ENCODE measurements around the gene KCP. TPM values are rescaled to one million over a fixed set of nuclear protein-coding genes. Genes with fewer than 3 reads are reported as not detected.

KCP gene
- total RNA-seq, 1 experiment from 2014 or later, result 9.9 TPM

DNA sequence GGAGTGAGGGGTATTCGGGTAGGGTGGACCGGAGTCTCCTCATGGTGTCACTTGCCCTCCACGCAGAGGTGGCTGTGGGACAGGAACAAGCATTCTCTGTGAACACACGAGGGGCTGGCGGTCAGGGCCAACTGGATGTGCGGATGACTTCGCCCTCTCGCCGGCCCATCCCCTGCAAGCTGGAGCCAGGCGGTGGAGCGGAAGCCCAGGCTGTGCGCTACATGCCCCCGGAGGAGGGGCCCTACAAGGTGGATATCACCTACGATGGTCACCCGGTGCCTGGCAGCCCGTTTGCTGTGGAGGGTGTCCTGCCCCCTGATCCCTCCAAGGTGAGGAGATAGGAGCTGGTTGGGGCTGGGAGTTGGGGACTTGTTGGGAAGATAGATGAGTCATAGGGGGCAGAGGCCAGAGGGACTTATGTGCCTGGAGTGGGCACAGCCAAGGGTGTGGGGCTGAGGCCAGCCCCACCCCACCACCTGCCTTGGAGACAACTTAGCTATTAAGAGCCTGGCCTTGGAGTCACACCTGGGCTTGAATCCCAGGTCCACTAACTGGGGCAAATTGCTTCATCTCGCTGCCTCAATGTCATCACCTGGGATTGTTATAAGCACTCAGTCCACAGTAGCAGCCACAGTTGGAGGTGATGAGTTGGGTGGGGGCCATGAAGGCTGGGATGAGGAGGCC lies 66.4 kb downstream of the KCP start:
- no peaks in the 10 kb centered on the region for H3K79me2 ChIP-seq (ENCODE audit: low read depth)
- no peaks in the 10 kb centered on the region for H3K9me2 ChIP-seq (ENCODE audit: insufficient read depth)
- no peaks in the 10 kb centered on the region for H3K27me3 ChIP-seq (ENCODE audit: insufficient read depth, low read depth)
- intact Hi-C loops (cut with micrococcal nuclease; ENCODE audit: unreplicated experiment), result no loop called here
- TF ChIP-seq, protein P1, sequence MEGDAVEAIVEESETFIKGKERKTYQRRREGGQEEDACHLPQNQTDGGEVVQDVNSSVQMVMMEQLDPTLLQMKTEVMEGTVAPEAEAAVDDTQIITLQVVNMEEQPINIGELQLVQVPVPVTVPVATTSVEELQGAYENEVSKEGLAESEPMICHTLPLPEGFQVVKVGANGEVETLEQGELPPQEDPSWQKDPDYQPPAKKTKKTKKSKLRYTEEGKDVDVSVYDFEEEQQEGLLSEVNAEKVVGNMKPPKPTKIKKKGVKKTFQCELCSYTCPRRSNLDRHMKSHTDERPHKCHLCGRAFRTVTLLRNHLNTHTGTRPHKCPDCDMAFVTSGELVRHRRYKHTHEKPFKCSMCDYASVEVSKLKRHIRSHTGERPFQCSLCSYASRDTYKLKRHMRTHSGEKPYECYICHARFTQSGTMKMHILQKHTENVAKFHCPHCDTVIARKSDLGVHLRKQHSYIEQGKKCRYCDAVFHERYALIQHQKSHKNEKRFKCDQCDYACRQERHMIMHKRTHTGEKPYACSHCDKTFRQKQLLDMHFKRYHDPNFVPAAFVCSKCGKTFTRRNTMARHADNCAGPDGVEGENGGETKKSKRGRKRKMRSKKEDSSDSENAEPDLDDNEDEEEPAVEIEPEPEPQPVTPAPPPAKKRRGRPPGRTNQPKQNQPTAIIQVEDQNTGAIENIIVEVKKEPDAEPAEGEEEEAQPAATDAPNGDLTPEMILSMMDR (conservative IDR thresholded peaks at IDR 0.05), result no peak
- no peak for TF ChIP-seq EZH2 (IDR thresholded peaks at IDR 0.05; ENCODE audit: low read depth)
- no peak overlapping the region for H3K4me2 ChIP-seq
- no peaks in the 10 kb centered on the region for H3K9me3 ChIP-seq (ENCODE audit: insufficient read depth, low read depth)
- no peak for DNase-seq
- no TSS peak for BruUV-seq (replicated peaks)
- H3K4me3 ChIP-seq, result no peak overlapping the region
- POLR2A ChIA-PET (ENCODE audit: unreplicated experiment), result no interaction called here
- no peaks in the 10 kb centered on the region for H3F3A ChIP-seq (ENCODE audit: insufficient read depth, low read depth)
- H3K27ac ChIP-seq, result no peak overlapping the region
- H4K20me1 ChIP-seq (ENCODE audit: insufficient read depth), result no peaks in the 10 kb centered on the region
- H3K4me1 ChIP-seq (replicated peaks; ENCODE audit: insufficient read depth), result no peaks in the 10 kb centered on the region
- CTCF ChIA-PET, result no interaction called here
- H2AFZ ChIP-seq, result no peak overlapping the region
- no peaks in the 10 kb centered on the region for H3K36me3 ChIP-seq (ENCODE audit: low read depth)

DNA sequence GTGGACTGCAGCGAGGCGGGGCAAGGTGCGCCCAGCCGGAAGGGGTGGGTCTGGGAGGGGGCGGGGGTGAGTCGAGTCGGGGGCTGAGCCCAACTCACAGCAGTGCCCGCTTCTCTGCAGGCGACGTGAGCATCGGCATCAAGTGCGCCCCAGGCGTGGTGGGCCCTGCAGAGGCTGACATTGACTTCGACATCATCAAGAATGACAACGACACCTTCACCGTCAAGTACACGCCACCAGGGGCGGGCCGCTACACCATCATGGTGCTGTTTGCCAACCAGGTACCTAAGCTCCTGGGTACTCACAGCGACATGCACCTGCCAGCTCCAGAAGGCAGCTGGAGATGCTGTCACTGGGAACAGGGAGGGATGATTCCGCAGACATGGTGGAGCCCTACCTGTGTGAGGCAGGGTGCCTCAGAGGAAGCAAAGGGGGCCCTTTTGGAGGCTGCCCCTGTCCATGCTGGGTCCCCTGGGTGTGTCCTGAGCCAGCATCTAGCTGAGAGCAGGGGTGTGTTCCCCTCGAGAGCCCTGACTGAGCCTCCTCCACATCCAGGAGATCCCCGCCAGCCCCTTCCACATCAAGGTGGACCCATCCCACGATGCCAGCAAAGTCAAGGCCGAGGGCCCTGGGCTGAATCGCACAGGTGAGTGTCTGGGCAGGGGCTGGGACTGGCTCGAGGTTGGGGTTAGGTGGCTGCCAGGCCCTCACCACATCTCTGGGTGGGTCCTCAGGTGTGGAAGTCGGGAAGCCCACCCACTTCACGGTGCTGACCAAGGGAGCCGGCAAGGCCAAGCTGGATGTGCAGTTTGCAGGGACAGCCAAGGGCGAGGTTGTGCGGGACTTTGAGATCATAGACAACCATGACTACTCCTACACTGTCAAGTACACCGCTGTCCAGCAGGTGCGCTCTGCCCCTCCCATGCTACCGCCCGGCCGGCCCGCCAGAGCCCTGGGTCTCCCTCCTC lies 67.6 kb downstream of the KCP start:
- no peaks in the 10 kb centered on the region for H3K79me2 ChIP-seq (ENCODE audit: low read depth)
- no peak overlapping the region for H3K4me3 ChIP-seq
- no peak overlapping the region for H3K4me2 ChIP-seq
- no peaks in the 10 kb centered on the region for H4K20me1 ChIP-seq (ENCODE audit: insufficient read depth)
- H3K36me3 ChIP-seq (ENCODE audit: low read depth), result no peaks in the 10 kb centered on the region
- H3K27me3 ChIP-seq (ENCODE audit: insufficient read depth, low read depth), result no peaks in the 10 kb centered on the region
- no peak for DNase-seq
- intact Hi-C loops (cut with micrococcal nuclease; ENCODE audit: unreplicated experiment), result no loop called here
- H3K9me2 ChIP-seq (ENCODE audit: insufficient read depth), result no peaks in the 10 kb centered on the region
- H3F3A ChIP-seq (ENCODE audit: insufficient read depth, low read depth), result no peaks in the 10 kb centered on the region
- H3K4me1 ChIP-seq (replicated peaks; ENCODE audit: insufficient read depth), result no peaks in the 10 kb centered on the region
- ChIA-PET POLR2A (ENCODE audit: unreplicated experiment) (interaction anchor here (0.5 kb wide), 1 partner anchor 253 kb away, joined by 6 read pairs; no protein-coding TSS in a partner anchor), CTCF (no interaction called here)
- no peaks in the 10 kb centered on the region for H3K9me3 ChIP-seq (ENCODE audit: insufficient read depth, low read depth)
- TF ChIP-seq, protein P1 (conservative IDR thresholded peaks at IDR 0.05), result no peak
- no peak for TF ChIP-seq EZH2 (IDR thresholded peaks at IDR 0.05; ENCODE audit: low read depth)
- H3K27ac ChIP-seq, result no peak overlapping the region
- H2AFZ ChIP-seq, result no peak overlapping the region
- BruUV-seq (replicated peaks), result TSS peak; percentile 7

DNA sequence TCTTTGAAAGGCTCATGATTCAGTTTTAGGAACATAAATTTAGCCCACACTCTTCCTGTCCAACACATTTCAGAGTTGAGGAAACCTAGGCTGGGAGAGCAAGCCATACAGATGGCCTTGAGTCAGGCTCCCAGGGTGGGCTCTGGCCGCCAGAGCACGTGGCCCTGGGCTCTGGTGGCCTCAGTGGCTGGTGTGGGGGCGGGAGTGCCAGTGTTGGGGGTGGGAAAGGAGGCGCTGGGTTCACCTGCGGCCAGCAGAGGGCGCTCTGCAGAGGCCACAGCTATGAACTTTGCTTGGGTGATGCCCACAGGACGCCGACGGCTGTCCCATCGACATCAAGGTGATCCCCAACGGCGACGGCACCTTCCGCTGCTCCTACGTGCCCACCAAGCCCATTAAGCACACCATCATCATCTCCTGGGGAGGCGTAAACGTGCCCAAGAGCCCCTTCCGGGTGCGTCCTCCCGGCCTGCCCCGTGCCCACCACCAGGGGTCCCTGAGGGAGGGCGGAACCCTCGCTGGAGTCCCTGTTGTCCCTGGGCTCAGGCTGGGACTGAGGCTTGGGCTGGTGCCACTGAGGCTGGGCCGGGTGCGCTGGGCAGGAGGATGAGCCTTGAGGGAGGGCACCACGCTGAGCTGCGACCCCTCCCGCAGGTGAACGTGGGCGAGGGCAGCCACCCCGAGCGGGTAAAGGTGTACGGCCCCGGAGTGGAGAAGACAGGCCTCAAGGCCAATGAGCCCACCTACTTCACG lies 68.4 kb downstream of the KCP start:
- peak in 1 of 2 experiments; percentile 33 for DNase-seq
- no peaks in the 10 kb centered on the region for H3K9me3 ChIP-seq (ENCODE audit: insufficient read depth, low read depth)
- no peaks in the 10 kb centered on the region for H3K27me3 ChIP-seq (ENCODE audit: insufficient read depth, low read depth)
- no peaks in the 10 kb centered on the region for H4K20me1 ChIP-seq (ENCODE audit: insufficient read depth)
- H3K79me2 ChIP-seq (ENCODE audit: low read depth), result no peaks in the 10 kb centered on the region
- ChIA-PET POLR2A (ENCODE audit: unreplicated experiment) (no interaction called here), CTCF (interaction anchor here (0.7 kb wide), 1 partner anchor 261 kb away, joined by 3 read pairs; no protein-coding TSS in a partner anchor)
- intact Hi-C loops (cut with micrococcal nuclease; ENCODE audit: unreplicated experiment), result no loop called here
- no peaks in the 10 kb centered on the region for H3K36me3 ChIP-seq (ENCODE audit: low read depth)
- H3K4me3 ChIP-seq, result no peak overlapping the region
- no peaks in the 10 kb centered on the region for H3K4me1 ChIP-seq (replicated peaks; ENCODE audit: insufficient read depth)
- no peak overlapping the region for H2AFZ ChIP-seq
- H3F3A ChIP-seq (ENCODE audit: insufficient read depth, low read depth), result no peaks in the 10 kb centered on the region
- TF ChIP-seq EZH2 (IDR thresholded peaks at IDR 0.05; ENCODE audit: low read depth), result no peak
- TF ChIP-seq, protein P1 (conservative IDR thresholded peaks at IDR 0.05), result peak; percentile 73
- BruUV-seq (replicated peaks), result no TSS peak
- H3K4me2 ChIP-seq, result no peak overlapping the region
- no peak overlapping the region for H3K27ac ChIP-seq
- no peaks in the 10 kb centered on the region for H3K9me2 ChIP-seq (ENCODE audit: insufficient read depth)

All from PC-9 (cell line).